ENCODE data around the gene OR4K13. TPM values are rescaled to one million over a fixed set of nuclear protein-coding genes. Genes with fewer than 3 reads are reported as not detected.

Gene OR4K13
- total and polyA plus RNA-seq, 2 donors (not counting 3 experiments of a cell fraction or from before 2014, with no cell fraction given), result not detected

DNA sequence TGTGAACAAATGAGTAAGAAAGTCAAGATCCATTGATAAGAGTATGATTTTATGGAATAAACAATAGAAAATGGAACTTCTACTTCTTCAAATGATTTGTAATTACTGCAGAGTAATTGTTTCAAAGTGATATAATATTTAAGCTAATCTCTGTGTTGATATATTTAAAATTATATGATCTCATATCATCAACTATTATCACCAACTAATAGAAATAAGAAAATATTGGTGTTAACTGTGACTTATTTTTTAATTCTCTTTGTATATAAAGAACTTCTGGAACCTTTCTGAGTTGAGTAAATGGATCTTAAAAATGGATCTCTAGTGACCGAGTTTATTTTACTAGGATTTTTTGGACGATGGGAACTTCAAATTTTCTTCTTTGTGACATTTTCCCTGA is 23.9 kb upstream of the OR4K13 start, which contains the start of gene OR4L1:
Gene OR4L1 (plus strand): TSS at position 301 of the 400 bp plus-strand sequence. CDS start 0 bp downstream, at position 301.
- Histone ChIP-seq H3K4me1 (ENCODE audit: control insufficient read depth, extremely low read depth, insufficient read depth, low read length) (no peaks in the 10 kb centered on the region), H3K79me2 (ENCODE audit: control insufficient read depth, insufficient read depth, low read length) (no peaks in the 10 kb centered on the region), H3K9ac (replicated peaks; ENCODE audit: extremely low read depth, insufficient read depth, low read length) (no peak within 1 kb of the TSS), H3K9me1 (replicated peaks; ENCODE audit: control insufficient read depth, extremely low read depth, insufficient read depth, low read length) (no peaks in the 10 kb centered on the region), H2AFZ (ENCODE audit: low read depth, low read length) (no peak within 1 kb of the TSS), H3K4me3 (replicated peaks in 1 of 3; ENCODE audit: insufficient read depth in 1 of 3, low read depth in 1 of 3, low read length in 3 of 3) (no peak within 1 kb of the TSS), H3K27me3 (ENCODE audit: control insufficient read depth in 2 of 2, insufficient read depth in 2 of 2, low read length in 2 of 2) (no peaks in the 10 kb centered on the region), H4K20me1 (replicated peaks; ENCODE audit: control insufficient read depth, extremely low read depth, insufficient read depth, low read length) (no peaks in the 10 kb centered on the region), H3K4me2 (ENCODE audit: insufficient read depth, low read length) (no peak within 1 kb of the TSS), H3K27ac (ENCODE audit: insufficient read depth, low read depth, low read length) (no peak within 1 kb of the TSS), H3K36me3 (ENCODE audit: control insufficient read depth in 2 of 2, extremely low read depth in 1 of 2, insufficient read depth in 2 of 2, low read length in 2 of 2) (no peaks in the 10 kb centered on the region), H3K9me3 (replicated peaks; ENCODE audit: control insufficient read depth, insufficient read depth, low read length) (no peaks in the 10 kb centered on the region)
- POLR2A ChIA-PET, result no interaction called here
- intact Hi-C loops (cut with micrococcal nuclease) (no loop called here), dilution Hi-C loops (cut with MboI; ENCODE audit: extremely low pct_ligation_motif_present, low sequenced_read_pairs) (no loop called here)
- TF ChIP-seq EZH2 (IDR thresholded peaks at IDR 0.05; ENCODE audit: borderline replicate concordance, low read depth, low read length, severe bottlenecking) (no peak), JUN (IDR thresholded peaks at IDR 0.05; ENCODE audit: borderline replicate concordance, insufficient read depth, insufficient read length, low read depth) (no peak)
- FAIRE-seq (no peak), DNase-seq (ENCODE audit: low read depth, low spot score) (no peak)
- BruUV-seq (replicated peaks), result no TSS peak
- CTCF ChIA-PET, result no interaction called here

DNA sequence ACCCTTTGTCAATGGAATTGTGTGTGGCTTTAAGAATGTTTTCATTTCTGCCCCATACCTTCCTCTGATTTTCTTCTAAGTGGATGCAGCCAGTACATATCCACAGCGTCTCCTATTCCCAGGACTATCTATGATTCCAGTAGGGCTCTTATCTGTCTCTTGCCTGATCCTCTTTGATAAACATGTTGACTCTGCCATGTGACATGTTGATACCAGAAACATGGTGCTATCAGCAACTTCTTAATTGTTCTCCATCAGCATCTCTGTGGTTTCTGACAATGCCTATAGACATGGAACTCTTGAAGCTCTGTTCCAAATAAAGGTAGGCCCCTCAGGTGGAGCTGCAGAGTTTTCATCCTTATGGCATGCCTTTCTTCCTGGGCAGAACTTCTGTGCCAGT is 12.4 kb upstream of the OR4K13 start:
- Histone ChIP-seq H3K4me2 (ENCODE audit: insufficient read depth, low read length) (no peak overlapping the region), H3K4me3 (replicated peaks in 1 of 3; ENCODE audit: insufficient read depth in 1 of 3, low read depth in 1 of 3, low read length in 3 of 3) (no peak overlapping the region), H3K36me3 (ENCODE audit: control insufficient read depth in 2 of 2, extremely low read depth in 1 of 2, insufficient read depth in 2 of 2, low read length in 2 of 2) (no peaks in the 10 kb centered on the region), H3K79me2 (ENCODE audit: control insufficient read depth, insufficient read depth, low read length) (no peaks in the 10 kb centered on the region), H3K9me3 (replicated peaks; ENCODE audit: control insufficient read depth, insufficient read depth, low read length) (peaks cover 2% of the 10 kb centered on the region), H3K27me3 (ENCODE audit: control insufficient read depth in 2 of 2, insufficient read depth in 2 of 2, low read length in 2 of 2) (no peaks in the 10 kb centered on the region), H3K4me1 (ENCODE audit: control insufficient read depth, extremely low read depth, insufficient read depth, low read length) (no peaks in the 10 kb centered on the region), H3K9me1 (replicated peaks; ENCODE audit: control insufficient read depth, extremely low read depth, insufficient read depth, low read length) (no peaks in the 10 kb centered on the region), H2AFZ (ENCODE audit: low read depth, low read length) (no peak overlapping the region), H4K20me1 (replicated peaks; ENCODE audit: control insufficient read depth, extremely low read depth, insufficient read depth, low read length) (no peaks in the 10 kb centered on the region), H3K9ac (replicated peaks; ENCODE audit: extremely low read depth, insufficient read depth, low read length) (no peak overlapping the region), H3K27ac (ENCODE audit: insufficient read depth, low read depth, low read length) (no peak overlapping the region)
- dilution Hi-C loops (cut with MboI; ENCODE audit: extremely low pct_ligation_motif_present, low sequenced_read_pairs), result no loop called here
- intact Hi-C loops (cut with micrococcal nuclease), result no loop called here
- ChIA-PET POLR2A (no interaction called here), CTCF (no interaction called here)
- FAIRE-seq, result no peak
- DNase-seq (ENCODE audit: low read depth, low spot score), result no peak
- no TSS peak for BruUV-seq (replicated peaks)
- no peak for TF ChIP-seq EZH2 (IDR thresholded peaks at IDR 0.05; ENCODE audit: borderline replicate concordance, low read depth, low read length, severe bottlenecking)
- no peak for TF ChIP-seq GATA2 (IDR thresholded peaks at IDR 0.05; ENCODE audit: insufficient read depth, insufficient read length, low read depth, low read length)
- TF ChIP-seq FOS (IDR thresholded peaks at IDR 0.05; ENCODE audit: borderline replicate concordance, insufficient read depth, low read length), result no peak
- TF ChIP-seq JUN (IDR thresholded peaks at IDR 0.05; ENCODE audit: borderline replicate concordance, insufficient read depth, insufficient read length, low read depth), result no peak
- TF ChIP-seq, protein P1, sequence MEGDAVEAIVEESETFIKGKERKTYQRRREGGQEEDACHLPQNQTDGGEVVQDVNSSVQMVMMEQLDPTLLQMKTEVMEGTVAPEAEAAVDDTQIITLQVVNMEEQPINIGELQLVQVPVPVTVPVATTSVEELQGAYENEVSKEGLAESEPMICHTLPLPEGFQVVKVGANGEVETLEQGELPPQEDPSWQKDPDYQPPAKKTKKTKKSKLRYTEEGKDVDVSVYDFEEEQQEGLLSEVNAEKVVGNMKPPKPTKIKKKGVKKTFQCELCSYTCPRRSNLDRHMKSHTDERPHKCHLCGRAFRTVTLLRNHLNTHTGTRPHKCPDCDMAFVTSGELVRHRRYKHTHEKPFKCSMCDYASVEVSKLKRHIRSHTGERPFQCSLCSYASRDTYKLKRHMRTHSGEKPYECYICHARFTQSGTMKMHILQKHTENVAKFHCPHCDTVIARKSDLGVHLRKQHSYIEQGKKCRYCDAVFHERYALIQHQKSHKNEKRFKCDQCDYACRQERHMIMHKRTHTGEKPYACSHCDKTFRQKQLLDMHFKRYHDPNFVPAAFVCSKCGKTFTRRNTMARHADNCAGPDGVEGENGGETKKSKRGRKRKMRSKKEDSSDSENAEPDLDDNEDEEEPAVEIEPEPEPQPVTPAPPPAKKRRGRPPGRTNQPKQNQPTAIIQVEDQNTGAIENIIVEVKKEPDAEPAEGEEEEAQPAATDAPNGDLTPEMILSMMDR (IDR thresholded peaks at IDR 0.05; ENCODE audit: extremely low read depth in 1 of 2, insufficient read depth in 1 of 2, low read depth in 1 of 2, low read length in 2 of 2), result no peak
- no peak for TF ChIP-seq POLR2AphosphoS5 (IDR thresholded peaks at IDR 0.05; ENCODE audit: insufficient read depth, low read depth, low read length)
- TF ChIP-seq MAX (IDR thresholded peaks at IDR 0.05; ENCODE audit: insufficient read depth, insufficient read length), result no peak
- no peak for TF ChIP-seq MYC (IDR thresholded peaks at IDR 0.05; ENCODE audit: low read depth, low read length)
- no peak for TF ChIP-seq POLR2A (IDR thresholded peaks at IDR 0.05; ENCODE audit: low read depth, low read length)
